Fibroblast of skin of right quadriceps (primary cell): Measurements from ENCODE around the gene SYF2.
"Not testable (repeated sequence)": the region's sequence is repeated elsewhere in the genome, so short reads cannot be mapped to it uniquely, and the experiment has no call there.

ENCODE experiments used
- DNase-seq: peaks from one replicate; pipeline ENCODE4 v3.0.0-alpha.2; 2013

Gene SYF2

DNA sequence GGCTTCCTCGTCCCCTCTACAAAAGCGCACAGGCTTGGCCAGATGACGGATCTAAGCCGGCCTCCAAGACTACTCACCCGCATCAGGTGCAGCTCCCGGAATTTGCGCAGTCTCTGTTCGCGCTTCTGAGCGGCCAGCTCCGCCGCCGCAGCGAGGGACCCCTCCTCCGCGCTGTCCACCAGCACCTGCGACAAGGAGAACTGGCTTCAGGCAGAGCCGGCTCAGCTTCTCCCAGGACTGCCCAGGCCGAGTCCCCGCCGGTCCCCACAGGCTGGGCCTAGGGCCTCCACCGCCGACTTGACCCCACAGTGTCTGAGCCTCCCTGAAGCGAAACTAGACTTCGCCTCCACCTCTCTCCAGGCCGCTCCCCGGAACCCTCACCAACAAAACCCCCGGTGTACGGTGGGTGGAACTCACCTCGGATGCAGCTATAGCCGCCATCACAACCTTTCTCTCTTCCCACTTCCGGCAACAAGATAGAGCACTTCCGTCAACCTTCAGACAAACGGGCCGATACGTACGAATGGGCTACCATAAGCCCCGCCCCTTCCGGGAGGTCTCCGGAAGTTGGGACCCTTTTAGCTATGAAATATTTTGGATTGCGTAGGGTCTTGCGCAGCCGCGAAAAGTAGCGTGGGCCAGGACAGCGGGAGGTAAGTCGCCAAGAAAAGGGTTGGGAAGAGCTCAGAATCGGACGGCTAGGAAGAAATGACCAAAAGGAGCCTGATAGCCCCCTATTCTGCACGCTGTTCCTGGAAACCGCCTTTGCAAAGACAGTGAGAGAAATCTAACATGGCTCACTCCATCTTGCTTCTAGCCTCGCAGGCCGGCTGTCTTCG is at the start of gene SYF2:
Gene SYF2 (minus strand): TSS at position 476 of the 839 bp plus-strand sequence. CDS start 35 bp downstream, at position 441.
- peak; percentile 94 for DNase-seq

DNA sequence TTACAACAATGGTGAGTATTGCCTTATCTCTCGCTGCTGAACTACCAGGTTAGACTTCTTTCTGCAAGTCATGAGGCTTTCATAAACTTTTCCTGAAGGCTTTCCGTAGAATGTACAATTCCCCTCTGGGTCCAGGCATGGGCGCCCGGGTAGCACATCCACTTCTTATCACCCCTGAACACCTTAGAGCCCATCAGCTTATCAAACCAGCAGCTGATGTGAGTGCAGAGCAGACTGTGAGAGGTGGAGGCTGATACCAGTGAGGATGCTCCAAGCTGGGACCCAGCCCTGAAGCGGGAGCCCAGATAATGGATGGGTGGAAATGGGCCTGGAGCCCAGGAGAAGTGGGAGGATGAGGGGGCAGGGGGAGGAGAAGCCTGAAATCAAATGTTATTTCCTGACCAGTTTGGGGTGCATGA is 47.4 kb upstream of the SYF2 start:
- not testable (repeated sequence) for DNase-seq

DNA sequence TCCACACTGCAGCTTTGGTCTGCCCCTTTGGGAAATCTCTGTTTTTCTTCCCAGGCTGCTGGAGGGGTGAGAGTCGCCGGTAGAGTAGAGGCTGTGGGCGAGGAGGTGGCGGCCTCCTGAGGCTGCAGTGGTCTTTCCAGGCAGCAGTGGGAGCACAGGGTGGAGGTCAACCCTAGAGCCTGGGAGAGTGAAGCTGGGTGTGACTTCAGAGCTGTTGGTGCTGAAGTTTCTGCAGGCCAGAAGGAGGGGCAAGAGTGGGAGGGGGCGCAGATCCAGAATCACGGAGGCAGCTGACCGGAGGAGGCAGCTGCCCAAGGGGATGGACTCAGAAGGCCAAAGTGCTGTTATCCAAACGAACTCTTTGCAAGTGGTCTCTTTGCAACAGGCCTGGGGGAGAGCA is 46.5 kb upstream of the SYF2 start:
- not testable (repeated sequence) for DNase-seq

DNA sequence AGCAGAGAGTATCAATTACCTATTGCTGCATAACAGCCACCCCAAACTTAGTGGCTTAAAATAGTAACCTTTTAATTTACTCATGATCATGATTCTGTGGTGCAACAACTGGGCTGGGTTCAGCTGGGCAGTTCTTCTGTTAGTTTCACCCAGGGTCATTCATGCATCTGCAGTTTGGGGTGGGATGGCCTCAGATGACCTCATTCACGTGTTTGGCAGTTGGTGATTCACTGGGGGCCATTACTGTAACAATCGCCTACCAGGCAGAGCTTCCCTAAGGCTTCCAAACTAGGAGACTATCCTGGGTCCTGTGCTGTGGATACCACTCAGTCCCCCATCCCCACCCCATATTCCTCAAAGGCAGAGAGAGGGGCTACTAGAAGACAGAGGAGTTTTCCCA is 46.1 kb upstream of the SYF2 start:
- not testable (repeated sequence) for DNase-seq

DNA sequence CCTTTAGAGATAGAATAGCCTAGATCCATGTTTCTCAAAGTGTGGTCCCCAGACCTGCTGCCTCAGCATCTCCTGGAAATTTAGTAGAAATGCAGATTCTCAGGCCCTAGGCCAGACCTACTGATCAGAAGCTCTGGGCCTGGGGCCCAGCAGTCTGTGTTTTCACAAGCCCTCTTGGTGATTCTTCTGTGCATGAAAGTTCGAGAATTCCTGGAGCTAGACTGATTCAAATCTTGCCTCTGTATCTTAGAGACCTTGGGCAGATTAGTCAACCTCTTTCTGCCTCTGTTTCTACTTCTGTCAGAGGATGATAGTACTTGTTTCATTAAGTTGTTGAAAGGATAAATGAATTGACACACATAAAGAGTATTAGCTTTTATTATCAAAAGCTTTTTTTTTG is 45.0 kb upstream of the SYF2 start:
- DNase-seq = not testable (repeated sequence)

DNA sequence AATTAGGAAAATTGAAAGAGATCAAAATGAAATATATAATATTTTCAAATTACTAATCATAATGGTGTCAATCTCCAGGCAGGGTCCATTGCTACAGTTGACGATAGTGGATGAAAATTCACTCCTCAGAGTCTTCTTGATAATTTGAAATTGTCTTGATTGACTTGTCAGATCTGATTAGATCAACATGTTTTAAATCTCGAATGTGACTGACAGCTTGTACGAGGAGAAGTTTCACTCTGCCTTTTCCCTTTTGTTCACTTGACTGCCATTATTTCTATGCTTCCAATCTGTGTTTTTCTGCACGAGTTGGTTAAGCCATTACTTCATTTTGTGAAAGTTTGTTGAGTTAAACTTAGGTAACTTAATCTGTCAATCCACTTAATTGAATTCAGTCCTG is 43.3 kb upstream of the SYF2 start:
- not testable (repeated sequence) for DNase-seq

DNA sequence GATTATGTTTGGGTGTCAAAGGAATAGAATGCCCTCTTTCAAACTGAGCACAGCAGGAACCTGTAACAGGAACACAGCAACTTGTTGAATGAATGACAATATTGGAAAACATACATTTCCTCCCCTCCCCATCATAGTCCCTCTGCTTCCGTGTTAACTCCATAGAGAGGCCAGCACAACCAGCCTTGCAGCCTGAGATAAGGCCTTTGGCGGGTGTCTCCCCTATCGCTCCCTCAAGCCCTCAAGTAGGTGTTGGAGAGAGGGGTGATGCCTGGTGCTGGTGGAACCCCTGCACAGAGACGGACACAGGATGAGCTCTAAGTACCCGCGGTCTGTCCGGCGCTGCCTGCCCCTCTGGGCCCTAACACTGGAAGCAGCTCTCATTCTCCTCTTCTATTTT is 39.9 kb upstream of the SYF2 start, which contains the start of gene RHD:
Gene RHD (plus strand): TSS at position 272 of the 400 bp plus-strand sequence. CDS start 39 bp downstream, at position 311.
- not testable (repeated sequence) for DNase-seq

DNA sequence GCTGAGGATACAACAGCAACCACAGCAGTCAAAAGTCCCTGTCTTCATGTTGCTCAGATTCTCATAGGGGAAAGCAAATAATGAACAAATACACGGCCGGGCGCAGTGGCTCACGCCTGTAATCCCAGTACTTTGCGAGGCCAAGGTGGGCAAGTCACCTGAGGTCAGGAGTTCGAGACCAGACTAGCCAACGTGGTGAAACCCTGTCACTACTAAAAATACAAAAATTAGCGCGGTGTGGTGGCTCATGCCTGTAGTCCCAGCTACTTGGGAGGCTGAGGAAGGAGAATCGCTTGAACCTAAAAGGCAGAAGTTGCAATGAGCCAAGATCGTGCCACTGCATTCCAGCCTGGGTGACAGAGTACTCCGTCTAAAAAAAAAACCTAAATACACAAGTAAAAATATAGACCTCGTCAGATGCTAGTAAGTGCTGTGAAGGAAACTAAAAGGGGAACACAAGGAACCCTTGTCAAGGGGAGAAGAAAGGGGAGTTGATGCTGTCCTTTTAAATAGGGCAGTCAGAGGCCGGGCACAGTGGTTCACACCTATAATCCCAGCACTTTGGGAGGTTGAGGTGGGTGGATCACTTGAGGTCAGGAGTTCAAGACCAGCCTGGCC is 36.0 kb upstream of the SYF2 start:
- DNase-seq = not testable (repeated sequence)

DNA sequence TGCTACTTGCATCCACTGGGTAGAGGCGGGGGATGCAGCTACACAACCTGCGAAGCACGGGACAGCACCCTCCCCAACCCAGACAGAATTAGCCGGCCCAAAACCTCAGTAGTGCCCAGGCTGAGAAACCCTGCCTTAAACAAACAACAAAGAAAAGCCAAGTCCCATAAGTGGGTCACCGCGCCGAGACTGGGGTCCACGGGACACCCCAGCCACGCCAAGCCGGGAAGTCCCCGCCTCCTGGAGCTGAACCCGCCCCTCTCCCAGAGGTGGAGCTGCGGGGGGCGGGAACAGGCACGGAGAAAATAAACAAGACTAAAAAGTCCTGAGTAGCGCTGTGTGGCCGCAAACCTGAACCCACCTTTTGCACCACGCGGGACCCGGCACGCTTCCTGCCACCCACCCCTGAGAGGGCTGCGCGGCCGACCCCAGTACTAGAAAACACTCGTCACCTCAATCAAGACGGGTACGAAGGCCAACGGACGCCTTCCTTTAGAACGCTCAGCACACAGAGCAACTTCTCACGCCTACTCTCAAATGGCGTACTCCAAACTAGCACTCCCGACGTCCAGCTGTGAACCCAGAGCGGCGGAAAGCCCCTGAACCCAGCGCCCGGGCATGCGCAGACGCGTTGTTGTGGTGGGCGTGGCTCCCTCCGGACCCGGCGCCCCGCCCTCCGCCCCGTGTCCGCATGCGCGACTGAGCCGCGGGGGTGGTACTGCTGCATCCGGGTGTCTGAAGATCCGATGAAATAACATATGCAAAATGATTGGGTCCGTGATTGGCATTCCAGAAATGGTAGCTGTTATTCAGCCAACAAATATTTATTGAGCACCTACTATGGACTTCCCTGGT is 35.2 kb upstream of the SYF2 start:
- DNase-seq = peak; percentile 86

DNA sequence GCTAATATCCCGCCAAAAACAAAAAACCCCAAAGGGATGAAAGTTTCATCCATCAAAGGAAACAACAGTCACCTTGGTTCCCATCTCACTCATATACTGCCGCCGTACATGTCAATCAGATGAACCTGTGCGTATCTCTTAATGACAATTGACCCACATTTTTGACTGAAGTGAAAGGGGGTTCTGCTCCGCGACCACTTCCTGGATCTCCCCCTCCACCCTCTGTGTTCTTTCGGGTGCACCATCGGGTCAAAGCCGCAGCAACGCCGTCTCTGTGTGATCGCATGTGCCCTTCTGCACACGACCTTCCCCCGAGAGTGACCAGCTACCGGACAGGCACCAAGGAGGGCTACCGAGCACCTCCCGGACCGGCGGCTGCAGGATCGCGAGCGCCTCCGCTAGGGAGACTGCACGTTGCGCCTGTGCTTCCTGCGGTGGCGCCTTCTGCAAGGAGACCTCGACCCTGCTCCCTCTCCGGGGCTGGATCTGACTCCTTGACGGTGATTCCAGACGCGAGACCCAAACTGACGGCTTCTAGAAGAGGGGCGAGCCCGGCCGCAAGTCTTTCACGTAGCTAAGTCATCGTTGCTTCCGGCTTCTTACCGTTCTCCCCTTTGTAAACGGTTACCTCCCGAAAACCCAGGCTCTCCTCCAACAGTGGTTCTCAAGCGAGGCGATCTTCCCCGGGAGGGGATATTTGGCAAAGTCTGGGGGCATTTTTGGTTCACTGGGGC is 34.4 kb upstream of the SYF2 start:
- DNase-seq = not testable (repeated sequence)

DNA sequence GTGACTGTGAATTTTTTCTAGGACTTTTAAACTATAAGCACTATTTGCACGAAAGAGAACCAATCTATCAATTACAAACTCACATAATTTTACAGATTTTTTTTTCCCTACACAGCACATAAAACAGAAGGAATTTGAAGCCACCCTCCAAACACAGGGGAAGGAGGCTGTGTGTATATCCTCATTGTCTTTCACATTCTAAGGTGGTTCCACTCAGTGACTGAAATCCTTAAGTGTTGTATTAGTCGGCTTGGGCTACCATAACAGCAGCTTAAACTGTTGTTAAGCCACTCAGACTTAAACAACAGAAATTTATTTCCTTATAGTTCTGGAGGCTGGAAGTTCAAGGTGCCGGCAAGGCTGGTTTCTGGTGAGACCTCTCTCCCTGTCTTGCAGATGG is 28.0 kb upstream of the SYF2 start:
- DNase-seq = not testable (repeated sequence)

DNA sequence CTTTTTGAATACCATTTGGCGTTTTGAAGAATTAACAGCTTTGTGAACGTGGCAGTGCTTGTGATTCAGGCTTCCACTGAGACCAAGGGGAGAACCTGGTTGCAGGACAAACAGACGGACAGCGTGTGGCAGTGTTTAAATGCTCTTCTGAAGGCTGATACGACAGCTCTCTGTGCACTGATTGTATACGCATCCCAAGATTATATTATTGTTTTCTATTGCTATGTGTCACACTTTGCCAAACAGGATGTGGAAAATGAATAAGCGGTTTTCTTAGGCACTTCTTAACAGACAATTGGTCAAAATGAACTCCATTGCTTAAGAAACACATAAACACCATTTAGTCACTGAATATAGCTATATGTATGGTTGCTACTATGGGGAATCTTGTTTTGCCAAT is 27.5 kb upstream of the SYF2 start:
- DNase-seq = peak; percentile 59

DNA sequence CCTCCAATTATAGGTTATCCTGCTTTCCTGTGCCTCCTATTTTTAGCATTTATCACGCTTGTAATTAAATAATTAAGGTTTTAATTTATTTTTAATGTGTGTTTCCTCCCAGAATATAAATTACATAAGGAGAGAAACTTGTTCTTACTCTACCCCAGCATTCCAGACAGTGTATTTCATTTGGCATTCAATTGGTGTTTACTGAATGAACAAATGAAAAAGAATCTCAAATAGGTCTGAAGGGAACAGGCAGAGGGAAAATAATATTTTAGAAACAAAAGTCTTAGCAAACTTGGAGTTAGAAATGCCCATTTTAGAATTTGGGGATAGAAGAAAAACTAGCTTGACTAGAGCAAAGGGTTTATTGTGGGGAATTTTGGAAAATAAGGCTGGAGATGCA is 24.9 kb upstream of the SYF2 start:
- DNase-seq = no peak

DNA sequence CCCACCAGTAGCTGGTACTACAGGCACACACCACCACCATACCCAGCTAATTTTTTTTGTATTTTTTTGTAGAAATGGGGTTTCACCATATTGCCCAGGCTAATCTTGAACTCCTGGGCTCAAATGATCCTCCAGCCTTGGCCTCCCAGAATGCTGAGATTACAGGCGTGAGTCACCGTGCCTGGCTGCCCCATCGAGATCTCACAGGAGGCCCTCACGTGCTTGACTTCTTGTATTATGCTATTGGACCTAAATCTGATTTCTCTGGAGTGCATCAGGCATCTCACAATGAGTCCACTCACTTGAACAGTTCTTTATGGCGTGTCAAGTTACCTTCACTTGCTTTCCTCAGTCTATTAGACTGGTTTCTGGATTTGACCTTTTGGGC is 24.3 kb upstream of the SYF2 start:
- no peak for DNase-seq

DNA sequence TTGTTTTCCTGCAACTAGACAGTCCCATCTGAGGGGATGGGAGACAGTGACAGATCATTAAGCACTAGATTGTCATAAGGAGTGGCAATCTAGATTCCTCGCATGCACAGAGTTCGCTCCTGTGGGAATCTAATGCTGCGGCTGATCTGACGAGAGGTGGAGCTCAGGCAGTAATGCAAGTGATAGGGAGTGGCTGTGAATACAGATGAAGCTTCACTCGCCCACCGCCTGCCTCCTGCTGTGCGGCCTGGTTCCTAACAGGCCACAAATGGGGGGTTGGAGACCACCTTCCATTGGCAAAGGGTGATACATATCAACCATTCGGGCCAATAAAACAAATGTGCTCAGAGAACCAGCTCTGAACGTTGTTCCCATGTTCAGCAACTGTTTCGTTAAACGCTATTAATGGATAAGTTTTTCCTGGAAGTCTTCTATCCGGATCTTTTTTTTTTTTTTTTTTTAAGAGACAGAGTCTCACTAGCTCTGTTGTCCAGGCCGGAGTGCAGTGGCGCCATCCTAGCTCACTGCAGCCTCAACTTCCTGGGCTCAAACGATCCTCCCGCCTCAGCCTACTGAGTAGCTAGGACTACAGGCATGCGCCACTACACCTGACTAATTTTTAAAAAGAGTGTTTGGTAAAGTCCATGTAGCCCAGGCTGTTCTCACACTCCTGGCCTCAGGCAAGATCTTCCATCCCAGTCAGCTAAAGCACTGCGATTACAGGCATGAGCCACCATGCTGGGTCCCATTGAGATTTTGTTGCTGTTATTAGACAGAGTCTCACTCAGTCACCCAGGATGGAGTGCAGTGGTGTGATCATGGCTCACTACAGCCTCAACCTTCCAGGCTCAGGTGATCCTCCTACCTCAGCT is 23.6 kb upstream of the SYF2 start:
- no peak for DNase-seq

DNA sequence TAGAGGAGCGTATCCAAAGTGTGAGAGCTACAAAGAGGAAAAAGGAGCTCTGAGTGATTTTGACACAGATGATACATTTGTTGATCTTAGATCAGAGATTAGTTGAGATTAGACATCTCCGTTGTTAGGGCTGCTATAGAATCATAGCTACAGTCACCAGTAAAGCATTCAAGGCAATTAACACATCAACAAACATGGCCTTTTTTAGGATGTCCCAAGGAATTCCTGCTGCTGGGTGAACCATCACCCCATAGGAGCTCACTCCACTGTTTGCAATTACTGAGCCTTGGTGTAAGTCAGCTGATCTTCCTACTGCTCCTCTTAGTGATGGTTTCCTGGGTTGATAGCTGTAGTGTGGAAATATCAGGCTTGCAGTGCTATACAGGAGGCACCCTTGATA is 21.6 kb upstream of the SYF2 start:
- peak; percentile 91 for DNase-seq

DNA sequence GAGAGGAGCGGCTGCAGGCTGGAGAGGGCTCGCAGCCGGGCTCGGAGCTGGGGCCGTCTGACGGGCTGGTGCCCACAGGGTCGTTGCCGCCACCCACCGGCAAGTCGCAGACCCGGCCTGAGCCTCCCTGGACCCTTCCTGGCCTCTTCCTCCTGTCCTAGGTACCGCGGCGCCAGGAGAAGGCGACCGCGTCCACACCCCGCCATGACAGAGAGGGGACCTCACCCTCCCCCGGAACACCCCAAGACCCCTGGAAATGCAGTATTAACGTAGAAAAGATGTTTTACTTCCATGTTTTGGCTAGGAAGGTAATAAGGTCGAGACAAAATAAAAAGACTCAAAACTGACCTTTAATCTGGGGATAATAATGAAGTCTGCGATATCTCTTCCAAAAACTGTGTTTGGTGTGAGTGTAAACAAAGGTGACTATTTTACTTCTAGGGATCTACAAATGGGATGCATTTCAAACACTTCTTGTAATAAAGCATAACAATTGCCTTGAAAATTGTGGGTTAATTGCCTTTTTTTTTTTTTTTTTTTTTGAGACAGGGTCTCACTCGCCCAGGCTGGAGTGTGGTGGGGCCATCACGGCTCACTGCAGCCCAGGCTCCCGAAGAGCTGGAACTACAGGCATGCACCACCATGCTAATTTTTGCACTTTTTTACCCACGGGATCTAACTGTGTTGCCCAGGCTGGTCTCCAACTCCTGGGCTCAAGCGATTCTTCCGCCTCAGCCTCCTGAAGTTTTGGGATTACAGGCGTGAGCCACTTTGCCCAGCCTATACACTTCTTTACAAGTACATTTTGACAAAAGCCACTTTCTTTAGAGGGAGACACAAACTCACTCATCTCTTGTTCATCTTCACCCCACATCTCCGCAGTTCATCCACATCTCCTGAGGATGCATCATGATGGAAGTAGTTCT is 15.8 kb upstream of the SYF2 start:
- no peak for DNase-seq

DNA sequence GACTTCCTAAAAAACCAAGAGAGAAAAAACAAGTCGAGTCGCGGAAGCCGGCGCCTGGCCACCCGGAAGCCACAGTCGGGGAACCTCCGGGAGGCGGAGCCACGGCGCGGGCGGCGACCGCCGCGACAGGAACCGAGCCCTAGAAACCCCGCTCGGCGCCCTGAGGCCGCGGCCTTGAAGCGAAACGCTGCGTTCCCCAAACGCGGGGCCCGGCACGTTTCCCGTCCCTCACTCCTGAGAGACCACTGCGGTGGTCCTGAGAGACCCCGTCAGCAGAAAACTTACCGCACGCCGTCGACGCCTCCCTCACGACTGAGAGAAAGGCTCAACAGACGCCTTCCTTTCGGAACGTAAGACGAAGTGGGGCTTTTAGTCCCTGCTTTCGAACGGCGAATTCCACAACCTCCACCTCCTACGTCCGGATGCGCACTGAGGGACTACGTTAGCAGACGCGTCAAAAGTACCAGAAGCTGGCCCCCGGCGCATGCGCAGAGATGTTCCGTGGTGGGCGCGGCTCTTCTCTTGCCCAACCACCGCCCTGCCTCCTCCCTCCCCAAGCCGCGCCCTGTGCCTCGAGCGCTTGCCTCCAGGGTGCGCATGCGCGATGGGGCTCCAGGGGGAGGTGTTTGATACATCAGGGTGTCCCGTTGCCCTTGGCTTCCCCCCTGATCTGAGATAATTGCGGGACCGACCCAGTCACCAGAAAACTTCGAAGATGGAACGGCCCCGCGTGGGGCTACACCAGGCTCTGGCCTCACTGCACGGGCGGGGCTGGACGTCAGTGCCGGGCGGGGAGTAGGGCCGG is 14.9 kb upstream of the SYF2 start, which contains the start of gene RSRP1:
Gene RSRP1 (minus strand): TSS at position 431 of the 805 bp plus-strand sequence. CDS start 491 bp downstream, outside the sequence.
- peak; percentile 99 for DNase-seq

DNA sequence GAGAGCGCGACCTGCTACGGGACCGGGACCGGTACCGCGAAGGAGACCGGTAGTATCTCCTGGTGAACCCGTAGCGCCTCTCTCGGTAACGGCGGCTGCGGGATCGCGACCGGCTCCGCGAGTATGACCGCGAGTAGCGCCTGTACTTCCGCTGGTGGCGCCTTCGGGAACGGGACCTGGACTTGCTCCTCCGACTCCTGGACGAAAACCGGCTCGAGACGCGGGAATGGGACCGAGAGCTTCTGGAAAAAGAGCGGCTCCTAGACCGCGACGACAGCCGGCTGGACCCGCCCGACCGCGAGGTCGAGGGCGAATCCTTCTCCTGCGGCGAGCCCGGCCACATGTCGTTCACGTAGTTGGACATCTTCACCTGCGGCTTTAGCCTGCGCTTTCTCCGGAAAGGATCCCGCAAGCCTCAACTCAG is 14.3 kb upstream of the SYF2 start:
- no peak for DNase-seq
